Measurements from ENCODE around the gene SLC37A1.

The SLC37A1 gene

GRCh38 chr21:42527489-42528158 is 14.0 kb downstream of the SLC37A1 start:
- no peak for DNase-seq (ENCODE audit: low read depth)

- no peak for DNase-seq (ENCODE audit: low read depth)
These were observed 16.5 kb downstream of the SLC37A1 start for GRCh38 chr21:42530167-42530518.

- no peak for DNase-seq (ENCODE audit: low read depth)
These were observed 18.1 kb downstream of the SLC37A1 start for GRCh38 chr21:42531771-42532170.

- DNase-seq (ENCODE audit: low read depth), result no peak
These were observed 19.0 kb downstream of the SLC37A1 start for GRCh38 chr21:42532466-42533181.

- no peak for DNase-seq (ENCODE audit: low read depth)
These were observed 19.8 kb downstream of the SLC37A1 start for GRCh38 chr21:42533306-42533962.

GRCh38 chr21:42533963-42534355 is 20.3 kb downstream of the SLC37A1 start:
- no peak for DNase-seq (ENCODE audit: low read depth)

GRCh38 chr21:42534421-42535378 is 21.0 kb downstream of the SLC37A1 start:
- no peak for DNase-seq (ENCODE audit: low read depth)

GRCh38 chr21:42535602-42536171 is 22.0 kb downstream of the SLC37A1 start:
- no peak for DNase-seq (ENCODE audit: low read depth)

GRCh38 chr21:42536601-42537000 is 22.9 kb downstream of the SLC37A1 start:
- DNase-seq (ENCODE audit: low read depth), result no peak

GRCh38 chr21:42537106-42537742 is 23.6 kb downstream of the SLC37A1 start:
- no peak for DNase-seq (ENCODE audit: low read depth)

GRCh38 chr21:42538479-42539275 is 25.0 kb downstream of the SLC37A1 start:
- DNase-seq (ENCODE audit: low read depth), result no peak

- DNase-seq (ENCODE audit: low read depth), result no peak
These were observed 25.7 kb downstream of the SLC37A1 start for GRCh38 chr21:42539342-42539741.

GRCh38 chr21:42539931-42540343 is 26.3 kb downstream of the SLC37A1 start:
- no peak for DNase-seq (ENCODE audit: low read depth)

GRCh38 chr21:42540396-42540795 is 26.7 kb downstream of the SLC37A1 start:
- DNase-seq (ENCODE audit: low read depth), result no peak

GRCh38 chr21:42541174-42541573 is 27.5 kb downstream of the SLC37A1 start:
- no peak for DNase-seq (ENCODE audit: low read depth)

GRCh38 chr21:42541618-42542017 is 28.0 kb downstream of the SLC37A1 start:
- DNase-seq (ENCODE audit: low read depth), result no peak

GRCh38 chr21:42542196-42542595 is 28.5 kb downstream of the SLC37A1 start:
- no peak for DNase-seq (ENCODE audit: low read depth)

GRCh38 chr21:42542596-42542995 is 28.9 kb downstream of the SLC37A1 start:
- DNase-seq (ENCODE audit: low read depth), result no peak

GRCh38 chr21:42543106-42543847 is 29.6 kb downstream of the SLC37A1 start:
- no peak for DNase-seq (ENCODE audit: low read depth)

- no peak for DNase-seq (ENCODE audit: low read depth)
These were observed 30.9 kb downstream of the SLC37A1 start for GRCh38 chr21:42544544-42544943.

Measured in iris pigment epithelial cell (primary cell).